G401.6 (cell line): ENCODE measurements around the gene BPHL.
A peak's percentile ranks its signal among the peaks of the same experiment; 100 is the strongest.
"Not testable (repeated sequence)": the region's sequence is repeated elsewhere in the genome, so short reads cannot be mapped to it uniquely, and the experiment has no call there.

Source experiments
- FAIRE-seq: peaks from 2 replicates; lab custom pipeline; 2012; peaks lifted over from hg19 to GRCh38; lab: Jason Lieb, UNC

BPHL gene

DNA sequence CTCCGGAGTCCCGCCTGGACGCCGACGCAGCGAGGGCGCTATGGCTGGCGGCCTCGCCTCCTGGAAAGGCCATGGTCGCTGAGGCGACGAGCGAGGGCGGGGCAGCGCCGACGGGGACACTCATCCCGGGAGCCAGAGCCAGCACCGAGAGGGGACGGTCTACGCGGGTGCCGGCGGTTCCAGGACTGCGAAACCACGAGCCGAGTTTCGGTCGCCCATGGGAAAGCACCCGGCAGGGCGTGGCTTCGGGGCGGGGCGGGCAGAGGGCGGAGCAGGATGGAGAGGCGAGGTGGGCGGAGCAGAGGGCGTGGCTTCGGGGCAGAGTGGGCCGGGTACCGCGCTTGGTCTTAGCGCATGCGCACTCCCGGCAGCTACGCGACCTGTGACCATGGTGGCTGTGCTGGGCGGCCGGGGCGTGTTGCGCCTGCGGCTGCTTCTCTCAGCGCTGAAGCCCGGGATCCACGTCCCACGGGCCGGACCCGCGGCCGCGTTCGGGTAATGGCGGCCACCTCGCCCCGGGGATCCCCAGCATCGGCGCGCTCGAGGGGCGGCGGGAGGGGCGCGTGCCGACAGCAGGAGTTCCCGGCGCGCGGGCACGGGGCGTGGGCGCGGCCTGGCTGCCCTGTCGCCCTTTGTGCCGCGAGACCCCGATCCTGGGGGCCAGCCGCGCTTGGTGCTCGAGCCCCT is at the start of gene BPHL:
Gene BPHL, plus strand, starts transcription at position 359 of the 687 bp plus-strand sequence. Its CDS starts 30 bp downstream, at position 389.
- FAIRE-seq = peak; percentile 88

DNA sequence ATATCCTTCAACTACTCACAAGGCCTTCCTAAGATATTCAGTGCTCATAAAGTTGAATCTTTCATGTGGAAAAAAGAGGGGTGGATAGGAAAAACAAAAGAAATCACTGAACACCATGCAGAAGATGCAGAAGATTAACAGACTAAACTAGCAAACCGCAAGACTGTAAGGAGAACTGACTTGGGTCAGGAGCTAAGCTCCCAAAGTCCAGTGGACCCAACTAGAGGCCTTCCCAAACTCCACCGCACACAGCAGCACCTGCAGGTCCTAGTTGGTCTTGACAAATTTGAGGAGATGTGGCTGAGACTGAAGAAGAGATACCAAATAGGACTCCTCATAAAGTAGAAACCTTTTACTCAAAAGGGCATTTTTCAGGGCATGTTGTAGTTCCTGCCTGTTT is 46.9 kb upstream of the BPHL start:
- FAIRE-seq = no peak

DNA sequence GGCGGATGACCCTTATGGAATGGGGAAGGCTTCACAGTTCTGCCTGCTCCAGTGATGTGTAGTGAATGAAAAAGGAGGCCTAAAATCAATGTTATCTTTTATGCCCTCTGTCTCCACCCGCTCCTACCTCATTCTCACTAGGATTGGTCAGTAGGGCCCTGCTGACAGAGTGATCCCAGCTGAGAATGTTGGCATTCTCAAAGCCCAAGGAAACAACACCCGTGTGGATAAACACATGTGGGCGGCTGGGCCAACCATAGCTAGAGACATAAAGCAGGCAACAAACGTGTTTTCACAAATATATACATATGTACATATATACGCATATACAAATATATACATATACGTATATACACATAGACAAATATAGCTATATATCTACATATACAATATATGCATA is 45.7 kb upstream of the BPHL start:
- no peak for FAIRE-seq

DNA sequence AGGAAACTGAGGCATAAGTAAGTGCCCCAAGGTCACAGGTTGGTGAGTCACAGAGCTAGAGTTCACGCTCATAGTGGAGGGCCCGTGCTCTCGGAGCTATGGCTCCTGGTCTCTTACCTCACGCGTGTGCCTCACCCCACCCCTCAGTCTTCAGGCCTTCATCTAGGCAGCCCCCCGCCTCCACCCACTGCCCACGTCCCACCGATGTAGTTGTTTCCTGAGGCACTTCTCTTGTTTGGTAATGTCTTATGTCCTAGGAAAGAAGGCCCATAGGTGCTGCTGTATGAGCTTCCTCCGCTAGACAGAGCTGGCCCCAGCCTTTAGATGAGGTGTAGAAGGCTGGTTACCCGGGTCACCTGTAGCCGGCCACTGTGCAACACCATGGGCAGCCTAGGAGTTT is 45.1 kb upstream of the BPHL start:
- FAIRE-seq = no peak

DNA sequence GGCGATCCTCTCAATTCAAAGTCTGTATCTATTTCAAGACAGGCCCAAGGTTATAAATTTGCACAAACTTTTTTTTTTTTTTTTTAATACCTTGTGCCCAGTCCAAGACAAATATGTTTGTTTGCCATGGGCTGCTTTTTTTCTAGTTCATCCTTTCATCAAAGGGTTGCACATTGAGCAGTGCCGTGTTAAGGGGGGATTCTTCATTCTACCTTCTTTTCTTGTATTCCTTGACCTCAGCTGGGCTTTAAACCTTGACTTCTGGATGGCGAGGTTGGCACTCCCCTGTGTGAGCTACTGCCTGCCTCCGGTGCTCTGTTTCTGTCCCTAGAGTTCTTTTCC is 42.8 kb upstream of the BPHL start:
- FAIRE-seq = no peak

DNA sequence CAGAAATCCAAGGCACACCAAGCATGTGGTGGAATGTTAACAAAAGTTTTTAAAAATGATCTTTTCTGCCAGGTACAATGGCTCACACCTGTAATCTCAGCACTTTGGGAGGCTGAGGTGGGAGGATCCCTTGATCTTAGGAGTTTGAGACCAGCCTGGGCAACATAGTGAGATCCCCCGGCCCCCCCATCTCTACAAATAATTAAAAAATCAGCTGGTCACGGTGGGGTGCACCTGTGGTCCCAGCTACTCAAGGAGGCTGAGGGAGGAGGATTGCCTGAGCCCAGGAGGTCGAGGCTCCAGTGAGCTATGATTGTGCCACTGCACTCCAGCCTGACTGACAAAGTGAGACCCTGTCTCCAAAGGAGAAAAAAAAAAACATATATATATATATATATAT is 42.2 kb upstream of the BPHL start:
- no peak for FAIRE-seq

DNA sequence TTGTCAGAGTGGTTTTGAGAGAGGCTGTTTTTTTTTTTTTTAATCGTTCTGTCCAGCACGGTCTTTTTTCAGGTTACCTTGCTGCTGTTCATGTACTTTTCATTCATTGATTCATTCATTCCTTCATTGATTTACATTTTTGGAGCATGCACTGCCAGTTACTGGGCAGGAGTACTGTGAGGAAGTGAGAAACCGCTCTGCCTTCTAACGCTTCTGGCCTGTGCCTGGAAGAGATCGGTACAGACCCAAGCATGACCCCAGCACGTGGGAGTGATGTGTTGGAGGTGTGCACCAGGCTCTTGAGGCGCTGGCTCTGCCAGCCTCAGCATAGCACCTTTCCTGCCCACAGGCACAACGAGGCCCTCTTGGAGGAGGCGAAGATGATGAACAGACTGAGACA is 41.1 kb upstream of the BPHL start:
- no peak for FAIRE-seq

DNA sequence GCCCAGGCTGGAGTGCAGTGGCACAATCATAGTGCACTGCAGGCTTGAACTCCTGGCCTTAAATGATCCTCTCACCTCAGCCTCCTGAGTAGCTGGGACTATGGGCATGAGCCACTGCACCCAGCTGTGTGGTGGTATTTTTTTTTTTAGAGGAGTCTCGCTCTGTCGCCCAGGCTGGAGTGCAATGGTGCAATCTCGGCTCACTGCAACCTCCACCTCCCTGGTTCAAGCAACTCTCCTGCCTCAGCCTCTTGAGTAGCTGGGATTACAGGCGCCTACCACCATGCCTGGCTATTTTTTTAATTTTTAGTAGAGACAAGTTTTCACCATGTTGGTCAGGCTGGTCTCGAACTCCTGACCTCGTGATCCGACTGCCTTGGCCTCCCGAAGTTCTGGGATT is 39.6 kb upstream of the BPHL start:
- FAIRE-seq = not testable (repeated sequence)

DNA sequence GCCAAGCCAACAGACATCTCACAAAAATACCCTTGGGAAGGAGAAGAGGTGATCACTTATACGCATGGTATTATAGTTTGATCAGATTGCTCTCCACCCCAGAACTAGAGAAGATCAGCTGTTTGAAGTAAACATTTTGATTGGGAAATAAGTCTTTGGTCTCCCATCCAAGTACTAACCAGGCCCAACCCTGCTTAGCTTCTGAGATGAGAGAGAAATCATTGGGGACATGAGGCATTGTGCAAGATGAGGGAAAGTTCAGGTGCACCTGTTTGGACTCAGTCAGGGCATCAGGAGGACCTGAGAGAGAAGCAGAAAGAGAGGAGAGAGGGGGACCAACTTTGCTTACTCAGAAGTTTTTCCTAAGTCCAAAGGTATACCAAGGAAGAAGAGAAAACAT is 38.8 kb upstream of the BPHL start:
- FAIRE-seq = no peak

DNA sequence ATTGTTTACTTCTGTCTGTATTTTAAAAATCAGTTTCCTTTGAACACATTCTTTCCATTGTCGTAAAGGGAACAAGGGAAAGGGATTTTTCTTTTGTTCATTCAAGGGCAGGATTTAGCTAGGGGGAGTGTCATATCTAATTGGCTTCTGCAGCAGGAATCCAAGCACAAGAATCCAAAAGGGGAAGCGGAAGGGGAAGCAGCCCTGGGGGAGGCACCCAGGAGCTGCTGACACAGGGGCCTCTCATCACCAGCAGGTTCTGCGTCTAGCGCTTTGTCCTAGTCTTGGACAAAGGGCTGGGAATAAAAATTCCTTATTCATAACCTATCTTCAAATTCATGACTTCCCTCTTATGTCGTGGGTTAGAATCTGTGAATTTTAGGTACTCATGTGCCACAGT is 36.6 kb upstream of the BPHL start:
- no peak for FAIRE-seq

DNA sequence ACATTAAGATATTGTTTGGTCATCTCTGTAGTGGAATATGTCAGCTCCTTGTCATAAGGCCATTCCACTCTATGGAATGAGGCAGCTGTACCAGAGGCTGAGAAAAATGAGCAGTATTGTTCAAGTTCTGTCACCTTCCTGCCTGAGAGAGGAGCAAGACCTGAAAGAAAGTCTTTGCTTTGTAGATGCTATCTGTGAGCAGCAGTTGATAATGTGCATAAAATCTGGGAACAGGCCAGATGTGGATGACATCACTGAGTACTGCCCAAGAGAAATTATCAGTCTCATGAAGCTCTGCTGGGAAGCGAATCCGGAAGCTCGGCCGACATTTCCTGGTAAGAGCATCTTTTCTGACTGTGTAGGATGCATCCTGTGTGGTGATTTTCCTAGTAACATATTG is 33.4 kb upstream of the BPHL start:
- no peak for FAIRE-seq

DNA sequence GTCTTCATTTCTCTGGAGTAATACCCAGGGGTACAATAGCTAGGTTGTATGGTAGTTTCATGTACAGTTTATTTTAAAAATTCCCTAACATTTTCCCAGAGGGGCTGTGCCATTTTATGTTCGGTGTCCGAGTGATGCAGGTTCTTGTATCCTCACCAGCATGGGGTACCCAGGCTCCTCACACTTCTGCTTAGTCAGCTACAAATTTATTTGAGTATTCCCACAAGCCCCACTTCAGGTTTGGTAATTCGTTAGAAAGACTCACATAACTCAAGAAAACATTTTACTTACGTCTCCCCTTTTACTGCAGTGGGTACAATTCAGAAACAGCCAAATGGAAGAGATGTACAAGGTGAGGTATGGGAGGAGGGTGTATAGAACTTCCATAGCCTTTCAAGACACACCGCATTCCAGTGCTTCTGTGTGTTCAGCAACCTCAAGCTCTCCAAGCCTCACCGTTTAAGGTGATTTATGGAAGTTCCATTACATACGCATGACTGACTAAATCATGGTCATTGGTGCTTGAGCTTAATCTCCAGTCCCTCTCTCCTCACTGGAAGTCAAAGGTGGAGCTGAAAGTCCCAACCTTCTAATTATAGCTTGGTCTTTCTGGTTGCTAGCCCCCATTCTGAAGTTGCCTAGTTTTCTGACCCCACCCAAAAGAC is 32.1 kb upstream of the BPHL start:
- no peak for FAIRE-seq

DNA sequence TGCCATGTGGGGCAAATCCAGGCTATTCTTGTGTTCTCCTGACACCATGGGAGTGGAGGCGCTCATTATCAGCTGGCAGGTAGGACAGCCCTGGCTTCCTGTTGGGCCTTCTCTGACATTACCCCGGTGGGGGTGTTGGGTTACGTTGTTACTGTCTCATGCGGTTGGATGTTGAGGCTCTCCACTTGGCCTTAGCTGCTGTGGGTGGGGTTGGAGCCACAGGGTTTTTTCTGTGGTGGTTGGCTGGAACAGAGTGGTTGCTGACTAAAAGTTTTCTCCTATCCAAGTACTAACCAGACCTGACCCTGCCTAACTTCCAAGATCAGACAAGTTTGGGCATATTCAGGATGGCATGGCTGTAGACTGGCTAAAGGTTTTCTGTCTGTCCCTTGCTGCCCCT is 30.1 kb upstream of the BPHL start:
- no peak for FAIRE-seq

DNA sequence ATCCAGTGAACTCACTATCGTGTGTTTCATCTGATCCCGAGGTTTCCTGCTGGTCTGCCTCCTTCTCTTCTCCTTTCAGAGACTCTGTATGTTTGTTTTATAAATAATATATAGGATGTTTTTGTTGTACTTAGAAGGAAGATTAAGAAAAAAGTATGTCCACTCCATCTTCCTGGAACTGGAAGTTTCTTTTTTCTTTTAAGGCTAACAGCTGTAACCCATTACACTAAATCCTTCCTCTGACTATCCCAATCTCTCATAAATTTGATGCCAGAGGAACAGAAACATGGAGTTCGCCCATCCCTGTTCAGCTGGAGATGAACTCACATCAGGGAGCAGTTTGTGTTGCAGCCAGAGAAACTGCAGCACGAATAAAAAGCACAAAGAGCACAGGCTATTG is 29.5 kb upstream of the BPHL start:
- FAIRE-seq = no peak

DNA sequence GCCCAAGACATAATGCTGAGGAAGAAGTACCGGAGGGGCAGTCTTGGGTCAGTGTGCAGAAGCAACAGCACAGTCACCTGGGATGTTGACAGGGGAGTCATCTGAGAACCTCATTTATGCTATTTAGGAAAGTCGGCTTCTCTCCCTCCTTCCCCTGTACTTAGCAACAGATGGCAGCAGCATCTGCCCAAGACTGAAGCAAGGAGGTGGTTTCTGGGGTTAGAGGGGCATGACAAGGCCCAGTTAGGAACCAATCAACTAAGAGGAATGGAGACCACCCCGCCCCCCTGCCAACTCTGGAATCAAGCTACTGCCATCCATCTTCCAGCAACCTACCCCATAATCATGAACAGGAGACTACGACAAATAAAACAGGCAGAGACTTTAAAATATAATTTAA is 28.5 kb upstream of the BPHL start:
- no peak for FAIRE-seq

DNA sequence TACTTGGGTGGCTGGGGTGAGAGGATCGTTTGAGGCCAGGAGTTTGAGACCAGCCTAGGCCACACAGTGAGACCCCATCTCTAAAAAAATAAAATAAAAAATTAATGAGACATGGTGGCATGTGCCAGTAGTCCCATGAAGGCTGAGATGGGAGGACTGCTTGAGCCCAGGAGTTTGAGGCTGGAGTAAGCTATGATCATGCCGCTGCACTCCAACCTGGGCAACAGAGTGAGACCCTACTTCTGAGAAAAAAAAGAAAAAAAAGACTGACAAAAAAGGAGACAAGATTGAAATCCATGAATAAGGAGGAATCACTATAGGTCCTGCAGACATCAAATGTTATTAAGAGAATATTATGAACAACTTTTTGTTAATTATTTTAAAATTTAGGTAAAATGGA is 23.7 kb upstream of the BPHL start:
- no peak for FAIRE-seq

DNA sequence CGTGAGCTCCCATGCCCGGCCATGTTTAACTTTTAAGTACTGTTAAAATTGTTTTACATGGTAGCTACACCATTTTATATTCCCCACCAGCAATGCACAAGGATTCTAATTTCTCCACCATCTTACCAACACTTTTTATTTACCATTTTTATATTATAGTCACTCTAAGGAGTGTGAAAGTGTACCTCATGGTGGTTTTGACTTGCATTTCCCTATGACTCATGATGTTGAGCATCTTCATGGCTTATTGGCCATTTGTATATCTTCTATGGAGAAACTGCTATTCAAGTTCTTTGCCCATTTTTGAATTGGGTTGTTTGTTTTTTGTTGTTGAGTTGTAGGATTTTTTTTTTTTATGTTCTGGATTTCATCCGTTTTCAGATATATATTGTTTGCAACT is 15.6 kb upstream of the BPHL start:
- FAIRE-seq = peak; percentile 13

DNA sequence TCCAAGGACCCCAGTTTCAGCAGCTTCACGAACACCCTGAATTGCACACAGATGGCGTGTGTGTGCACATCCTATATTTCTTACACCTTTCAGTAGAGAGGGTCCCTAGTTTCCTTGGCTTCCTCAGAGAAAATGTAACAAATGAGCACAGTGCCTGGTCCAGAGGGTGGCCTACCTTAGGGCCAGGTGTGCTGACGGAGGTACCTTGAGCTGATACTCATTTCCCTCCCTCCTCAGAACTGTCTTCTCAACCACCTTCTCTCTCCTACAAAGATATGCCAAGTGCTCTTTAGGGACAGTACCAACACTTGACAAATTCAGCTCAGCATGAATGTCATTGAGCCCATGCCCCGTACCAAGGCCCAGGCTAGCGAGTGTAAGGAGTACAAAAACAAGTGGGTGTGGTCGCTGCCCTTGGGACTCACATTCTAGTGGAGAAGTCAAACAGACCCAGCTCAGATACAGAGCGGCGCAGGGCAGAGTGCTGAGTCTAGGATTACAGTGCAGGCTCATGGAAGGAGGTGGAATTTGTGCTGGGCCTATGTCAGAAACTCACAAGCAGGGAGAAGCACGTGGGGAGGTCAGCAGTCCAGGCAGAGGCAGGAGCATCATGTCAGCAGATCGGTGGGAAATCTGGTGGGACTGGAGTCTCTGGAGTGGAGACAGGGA is 9.6 kb upstream of the BPHL start:
- no peak for FAIRE-seq

DNA sequence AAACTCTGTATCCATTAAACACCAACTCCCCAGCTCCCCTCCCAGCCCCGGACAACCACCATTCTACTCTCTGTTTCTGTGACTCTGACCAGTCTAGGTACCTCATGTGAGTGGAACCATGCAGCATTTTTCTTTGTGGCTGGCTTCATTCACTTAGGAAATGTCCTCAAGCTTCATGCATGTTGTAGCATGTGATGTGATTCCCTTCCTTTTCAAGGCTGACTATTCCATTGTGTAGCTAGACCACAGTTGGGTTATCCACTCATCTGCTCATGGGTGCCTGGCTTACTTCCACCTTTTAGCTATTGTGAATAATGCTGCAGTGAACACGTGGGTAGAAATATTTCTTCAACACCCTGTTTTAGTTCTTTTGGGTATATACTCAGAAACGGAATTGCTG is 8.8 kb upstream of the BPHL start:
- FAIRE-seq = no peak

DNA sequence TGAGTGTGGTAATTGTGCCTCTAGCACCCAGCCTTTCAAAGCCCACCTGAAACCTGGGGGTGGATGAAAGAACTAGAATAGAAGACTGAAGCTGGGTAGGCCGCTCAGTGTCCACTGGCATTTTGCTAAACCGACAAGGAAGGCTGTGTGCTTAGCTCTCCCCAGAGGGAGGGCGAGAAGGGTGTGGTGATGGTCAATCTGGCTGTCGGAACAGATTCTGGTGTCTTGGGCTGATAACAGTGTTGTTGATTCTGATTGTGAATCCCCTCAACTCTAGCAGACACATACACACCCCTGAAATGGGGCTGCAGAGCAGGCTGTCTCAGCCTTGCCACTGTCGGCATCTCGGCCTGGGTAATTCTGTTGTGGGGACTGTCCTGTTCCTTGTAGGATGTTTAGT is 4.1 kb upstream of the BPHL start:
- FAIRE-seq = no peak

DNA sequence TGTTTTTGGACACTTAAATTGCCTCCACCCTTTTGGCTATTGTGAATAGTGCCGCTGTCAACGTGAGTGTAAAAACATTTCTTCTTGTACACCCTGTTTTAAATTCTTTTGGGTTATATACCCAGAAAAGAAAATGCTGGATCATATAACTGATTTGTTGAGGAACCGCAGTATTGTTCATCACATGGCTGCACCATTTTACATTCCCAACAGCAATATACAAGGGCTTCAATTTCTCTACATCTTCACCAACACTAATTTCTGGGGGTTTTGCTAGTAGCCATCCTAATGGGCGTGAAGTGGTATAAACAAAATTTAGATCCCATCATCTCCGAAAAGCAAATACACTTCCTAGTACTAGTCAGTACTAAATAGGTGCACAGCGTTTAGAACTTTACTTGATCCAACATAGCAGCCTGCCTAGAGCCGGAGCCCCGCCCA is 579 bp upstream of the BPHL start:
- no peak for FAIRE-seq

DNA sequence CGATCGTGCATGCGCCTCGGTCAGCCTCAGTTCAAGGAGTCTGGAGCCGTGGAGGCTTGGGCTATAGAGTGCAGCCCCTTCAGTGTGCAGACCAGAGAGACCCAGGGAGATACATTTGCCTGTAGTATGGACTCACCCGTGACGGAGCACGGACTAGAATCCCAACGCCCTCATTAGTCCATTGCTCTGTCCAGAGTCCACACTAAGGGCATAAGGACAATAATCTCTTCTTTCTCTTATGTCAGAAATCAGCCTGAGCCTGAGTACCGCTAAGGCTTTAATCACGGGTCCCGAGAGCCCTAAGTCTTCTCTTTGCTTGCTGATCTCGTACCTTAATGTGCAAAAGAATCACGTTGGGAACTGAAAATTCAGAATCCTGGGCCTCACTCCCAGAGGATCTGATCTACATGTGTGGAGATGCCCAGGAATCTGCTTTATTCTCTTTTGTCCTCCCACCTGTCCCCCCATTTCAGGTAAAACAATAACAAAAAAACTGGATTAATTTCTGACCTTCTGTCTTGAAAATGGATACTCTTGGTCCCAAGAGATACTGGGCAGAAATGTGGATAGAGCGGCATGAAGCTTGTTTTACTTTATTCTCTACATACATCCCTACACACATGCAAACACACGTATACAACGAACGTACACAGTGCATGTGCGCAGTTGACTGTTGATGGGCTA is 671 bp downstream of the BPHL start:
- FAIRE-seq = no peak

DNA sequence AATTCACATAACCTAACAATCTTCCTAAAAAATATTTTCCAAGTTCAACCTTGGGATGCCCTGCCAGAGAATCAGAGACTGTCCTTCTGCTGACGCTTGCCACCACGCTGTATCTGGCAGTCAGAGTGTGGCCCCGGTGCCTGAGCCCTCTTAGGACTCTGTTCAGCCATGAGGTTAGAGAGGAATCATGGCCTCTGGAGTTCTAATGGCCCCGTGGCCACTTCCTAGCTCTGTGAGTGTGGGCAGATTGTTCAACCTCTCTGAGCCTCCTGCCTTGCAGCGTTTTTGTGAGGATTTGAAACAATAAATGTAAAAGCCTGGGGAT is 2.2 kb downstream of the BPHL start:
- FAIRE-seq = no peak

DNA sequence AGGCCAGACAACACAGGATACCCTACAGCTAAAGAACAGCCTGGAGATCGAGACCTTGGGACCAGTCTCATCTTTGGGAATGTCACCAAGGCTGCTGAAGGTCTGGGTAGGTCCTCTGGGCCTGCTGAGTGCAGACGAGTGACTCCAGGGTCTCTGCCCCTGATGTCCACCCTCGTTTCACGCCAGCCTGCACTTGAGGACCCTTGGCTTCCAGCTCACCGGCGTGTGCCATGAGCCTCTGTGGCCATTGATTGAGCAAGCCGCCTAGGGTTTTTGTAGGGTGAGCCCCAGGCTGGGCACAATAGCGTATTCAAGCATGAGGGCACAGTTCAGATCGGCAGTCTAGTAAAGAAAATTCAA is 4.3 kb downstream of the BPHL start:
- no peak for FAIRE-seq
